Stimulated activated CD8-positive, alpha-beta memory T cell treated with anti-CD3 and anti-CD28 coated beads, Interleukin-4, amount 100 ng/mL, for 1 hour (primary cell): ENCODE measurements around the gene IFIT2.
"Not testable (repeated sequence)": the region's sequence is repeated elsewhere in the genome, so short reads cannot be mapped to it uniquely, and the experiment has no call there.

ENCODE experiments used
- DNase-seq, 2 donors: peaks; one replicate each; pipeline ENCODE4 v3.0.0-alpha.2; 2020; ENCODE audit warnings: low read depth in 2 of 2, low spot score in 1 of 2

Gene IFIT2

DNA sequence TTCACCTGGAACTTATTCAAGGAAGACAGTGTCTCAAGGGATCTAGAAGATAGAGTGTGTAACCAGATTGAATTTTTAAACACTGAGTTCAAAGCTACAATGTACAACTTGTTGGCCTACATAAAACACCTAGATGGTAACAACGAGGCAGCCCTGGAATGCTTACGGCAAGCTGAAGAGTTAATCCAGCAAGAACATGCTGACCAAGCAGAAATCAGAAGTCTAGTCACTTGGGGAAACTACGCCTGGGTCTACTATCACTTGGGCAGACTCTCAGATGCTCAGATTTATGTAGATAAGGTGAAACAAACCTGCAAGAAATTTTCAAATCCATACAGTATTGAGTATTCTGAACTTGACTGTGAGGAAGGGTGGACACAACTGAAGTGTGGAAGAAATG lies 36.9 kb downstream of the IFIT2 start:
- no peak for DNase-seq

DNA sequence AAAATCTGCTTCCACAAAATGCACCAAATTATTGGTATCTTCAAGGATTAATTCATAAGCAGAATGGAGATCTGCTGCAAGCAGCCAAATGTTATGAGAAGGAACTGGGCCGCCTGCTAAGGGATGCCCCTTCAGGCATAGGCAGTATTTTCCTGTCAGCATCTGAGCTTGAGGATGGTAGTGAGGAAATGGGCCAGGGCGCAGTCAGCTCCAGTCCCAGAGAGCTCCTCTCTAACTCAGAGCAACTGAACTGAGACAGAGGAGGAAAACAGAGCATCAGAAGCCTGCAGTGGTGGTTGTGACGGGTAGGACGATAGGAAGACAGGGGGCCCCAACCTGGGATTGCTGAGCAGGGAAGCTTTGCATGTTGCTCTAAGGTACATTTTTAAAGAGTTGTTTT lies 38.0 kb downstream of the IFIT2 start:
- no peak for DNase-seq

DNA sequence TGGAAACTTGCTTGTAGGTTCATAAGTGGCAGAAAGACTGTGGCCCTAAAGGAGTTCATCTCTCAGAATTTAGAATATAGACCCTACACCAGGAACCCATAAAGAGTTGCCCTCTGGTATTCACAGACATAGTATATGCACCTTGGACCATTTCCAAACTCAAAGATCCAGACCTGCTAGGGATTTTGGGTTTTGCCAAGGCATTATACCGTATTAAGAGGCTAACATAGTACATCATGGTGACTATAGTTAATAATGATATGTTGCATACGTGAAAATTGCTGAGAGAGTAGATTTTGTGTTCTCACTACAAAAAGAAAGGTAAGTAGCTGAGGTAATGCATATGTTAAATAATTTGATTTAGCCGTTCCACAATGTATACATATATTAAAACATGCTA lies 39.8 kb downstream of the IFIT2 start:
- DNase-seq = no peak

DNA sequence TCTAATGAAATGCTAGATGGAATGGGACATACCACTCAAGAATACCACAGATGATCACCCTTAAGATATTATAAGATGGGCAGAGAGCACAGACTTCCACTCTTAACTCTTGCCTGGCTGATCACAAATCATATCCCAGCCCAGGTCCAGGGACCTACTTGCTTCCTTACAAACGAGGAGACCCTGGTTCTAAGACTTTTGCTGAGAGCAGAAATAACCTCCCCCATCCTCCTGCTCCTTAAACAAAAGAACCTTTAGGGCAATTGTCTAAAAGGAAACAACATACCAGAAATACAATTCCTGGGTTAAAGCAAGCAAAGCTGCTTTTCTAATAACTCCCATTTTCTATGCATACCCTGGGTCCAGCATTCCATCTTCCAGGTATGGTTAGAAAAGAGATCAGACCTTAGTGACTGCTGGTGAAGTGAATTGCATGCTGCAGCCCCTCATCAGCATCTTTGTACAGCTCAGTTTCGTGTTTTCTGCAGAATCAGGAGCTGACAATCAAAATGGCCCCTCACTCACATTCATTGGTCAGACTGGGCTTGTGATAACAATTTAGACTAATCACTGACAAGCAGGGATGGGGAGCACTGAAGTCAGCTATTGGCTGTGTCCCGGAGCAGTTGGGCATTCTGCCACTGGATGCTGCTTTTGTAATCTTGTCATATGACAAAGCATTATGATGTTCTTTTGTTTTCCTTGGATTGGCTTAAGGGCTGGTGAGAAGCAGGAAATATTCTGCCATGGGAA lies 40.5 kb downstream of the IFIT2 start:
- DNase-seq = no peak

DNA sequence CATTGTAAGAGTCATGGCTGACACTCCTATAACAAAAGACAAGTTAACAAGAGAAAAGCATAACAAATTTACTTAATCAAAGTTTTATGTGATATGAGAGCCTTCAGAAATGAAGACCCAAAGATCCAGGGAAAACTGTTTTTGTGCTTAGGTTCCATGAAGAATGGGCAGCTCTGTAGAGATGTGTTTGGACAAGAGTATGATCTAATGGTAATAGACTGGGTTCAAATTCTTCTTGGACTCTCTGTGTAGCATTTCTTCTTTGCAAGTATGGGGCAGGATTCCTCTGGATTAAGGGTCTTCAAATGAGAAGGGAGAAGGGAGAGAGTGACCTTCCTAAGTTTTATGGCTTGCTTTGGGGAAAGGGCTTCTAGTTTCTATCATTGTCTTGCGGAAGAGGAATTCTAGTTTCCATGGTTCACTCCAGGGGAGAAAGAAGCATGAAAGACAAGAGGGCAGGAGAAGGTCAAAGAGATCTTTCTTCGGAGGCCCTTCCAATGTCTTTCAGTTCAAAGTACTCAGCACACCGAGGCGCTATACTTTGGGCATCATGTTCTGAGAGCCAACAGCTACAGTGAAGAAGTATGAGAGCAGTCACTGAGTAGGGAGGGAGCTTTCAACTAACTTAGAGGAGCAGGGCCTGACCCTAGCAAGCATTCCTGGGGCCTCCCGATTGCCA lies 41.4 kb downstream of the IFIT2 start:
- DNase-seq = no peak

DNA sequence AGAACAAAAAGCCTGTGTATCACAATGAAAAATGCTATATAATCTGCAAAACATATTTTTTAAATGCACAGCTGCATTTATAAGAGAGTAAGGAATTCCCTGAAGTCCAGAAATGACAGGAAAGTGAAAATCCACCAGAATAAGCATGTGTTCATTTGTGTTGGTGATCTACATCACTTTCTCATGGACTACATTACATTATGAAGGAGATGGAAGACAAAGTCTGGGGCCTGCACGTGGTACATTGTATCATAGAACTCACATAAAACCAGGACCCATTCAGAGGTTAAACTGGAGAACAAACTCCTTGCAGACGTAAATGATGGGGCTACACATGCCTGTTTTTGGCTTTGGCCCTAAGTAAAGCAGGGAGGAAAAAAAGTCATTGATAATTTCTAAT lies 42.3 kb downstream of the IFIT2 start:
- DNase-seq = no peak

DNA sequence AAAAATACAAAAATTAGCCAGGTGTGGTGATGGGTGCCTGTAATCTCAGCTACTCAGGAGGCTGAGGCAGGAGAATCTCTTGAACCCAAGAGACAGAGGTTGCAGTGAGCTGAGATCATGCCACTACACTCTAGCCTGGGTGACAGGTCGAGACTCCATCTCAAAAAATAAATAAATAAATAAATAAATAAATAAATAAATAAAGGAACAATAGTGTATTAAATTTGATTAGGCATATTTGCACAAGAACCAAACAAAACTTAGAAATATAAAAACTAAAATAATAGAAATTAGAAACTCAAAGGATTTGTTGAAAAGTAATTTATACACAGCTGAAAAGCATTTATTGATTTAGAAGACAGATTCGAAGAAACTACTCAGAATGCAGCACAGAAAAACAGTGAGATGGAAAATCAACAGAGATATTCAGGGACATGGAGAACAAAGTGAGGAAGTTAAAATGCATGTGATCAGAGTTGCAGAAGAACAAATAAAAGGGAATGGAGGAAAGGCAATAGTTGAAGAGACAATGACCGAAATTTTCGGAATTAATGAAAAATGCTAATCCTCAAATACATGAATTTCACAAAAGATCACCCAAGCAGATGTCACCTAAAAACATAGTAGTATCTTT lies 43.6 kb downstream of the IFIT2 start:
- DNase-seq = no peak

DNA sequence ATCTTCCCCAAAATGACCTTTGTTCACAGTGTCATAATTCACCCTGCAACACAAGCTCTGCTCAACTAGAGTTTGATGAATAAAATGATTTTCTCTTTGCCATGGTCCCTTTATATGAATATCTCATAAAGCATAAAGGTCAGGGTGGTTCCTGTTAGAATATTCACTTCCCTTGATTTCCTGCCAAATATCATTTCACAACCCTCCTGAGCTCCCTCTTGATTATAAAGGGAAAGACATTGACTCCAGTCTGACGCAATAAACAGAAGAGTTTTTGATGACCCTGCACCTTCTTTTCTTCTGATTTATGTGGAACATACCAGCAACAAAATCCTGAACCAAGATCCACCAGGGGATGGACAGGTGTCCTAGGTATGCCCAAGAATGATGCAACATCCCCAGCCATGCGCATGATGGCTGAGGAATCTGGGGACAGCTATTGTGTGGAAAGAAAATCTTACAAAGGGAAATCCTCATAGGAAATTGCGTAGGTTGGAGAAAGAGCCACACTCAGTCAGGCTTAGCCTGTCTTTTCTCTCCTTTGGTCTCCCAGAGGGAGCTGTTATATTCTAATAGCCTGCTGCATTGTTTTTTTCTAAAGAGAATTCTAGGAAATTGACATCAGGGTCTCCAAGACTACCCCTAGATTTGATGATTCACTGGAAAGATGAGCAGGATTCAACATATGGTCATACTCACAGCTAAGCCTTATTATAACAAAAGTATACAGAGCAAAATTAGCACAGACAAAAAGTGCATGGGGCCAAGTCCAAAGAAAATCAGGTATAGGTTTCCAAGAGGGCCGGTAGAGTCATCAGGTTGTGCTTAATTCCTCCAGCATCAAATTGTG lies 44.8 kb downstream of the IFIT2 start:
- no peak for DNase-seq

DNA sequence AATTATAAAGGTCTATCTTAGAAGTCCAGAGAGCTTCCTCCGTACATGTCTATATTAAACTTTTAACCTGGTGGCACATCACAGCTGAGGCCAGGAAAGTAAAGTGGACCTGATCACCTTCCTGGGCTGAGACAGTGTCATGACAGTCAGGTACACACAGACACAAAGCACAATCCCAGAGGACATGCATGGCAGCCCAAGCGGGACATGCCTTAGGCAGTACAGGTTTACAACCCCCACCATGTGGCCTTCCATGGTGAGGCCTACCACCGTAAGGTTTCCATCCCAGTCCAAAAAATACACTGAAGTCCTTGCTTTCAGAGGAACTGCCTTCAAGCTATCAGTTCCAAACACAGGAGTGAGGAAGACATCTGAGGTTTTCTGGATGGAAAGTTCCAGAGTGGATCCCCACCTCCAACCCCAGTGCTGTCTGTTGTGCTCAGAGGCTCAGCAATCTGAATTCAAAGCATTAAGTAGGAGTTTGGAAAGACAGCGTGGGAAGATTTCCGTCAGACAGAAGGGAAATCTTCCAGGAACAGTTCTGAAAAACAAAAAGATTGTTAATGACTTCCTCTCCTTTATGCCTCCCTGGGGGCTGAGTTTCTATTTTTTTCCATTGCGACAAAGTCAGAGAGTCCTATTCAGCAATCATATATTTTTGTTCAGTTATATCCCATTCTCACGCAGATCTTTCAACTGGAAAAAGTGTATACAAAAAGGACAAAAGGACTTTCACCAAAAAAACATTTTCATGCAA lies 46.0 kb downstream of the IFIT2 start:
- no peak for DNase-seq

DNA sequence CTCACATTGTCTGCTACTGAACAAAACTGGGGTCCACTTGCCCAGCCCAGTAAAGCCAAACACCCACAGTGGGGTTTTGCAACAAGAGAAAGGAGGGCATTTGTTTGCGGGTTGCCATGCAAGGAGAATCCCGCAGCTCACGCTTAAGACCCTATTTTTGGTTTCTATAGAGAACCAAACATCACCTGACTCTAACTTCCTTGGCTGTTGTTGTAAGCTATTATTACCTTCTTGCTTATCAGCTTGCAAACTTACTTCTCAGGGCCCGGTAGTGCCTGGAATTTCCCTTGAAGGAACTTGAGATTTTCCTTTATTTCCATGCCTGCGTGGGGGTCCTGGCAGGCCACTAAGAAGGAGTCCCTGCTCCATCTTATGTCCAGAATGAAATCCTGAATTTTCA lies 46.6 kb downstream of the IFIT2 start:
- no peak for DNase-seq

DNA sequence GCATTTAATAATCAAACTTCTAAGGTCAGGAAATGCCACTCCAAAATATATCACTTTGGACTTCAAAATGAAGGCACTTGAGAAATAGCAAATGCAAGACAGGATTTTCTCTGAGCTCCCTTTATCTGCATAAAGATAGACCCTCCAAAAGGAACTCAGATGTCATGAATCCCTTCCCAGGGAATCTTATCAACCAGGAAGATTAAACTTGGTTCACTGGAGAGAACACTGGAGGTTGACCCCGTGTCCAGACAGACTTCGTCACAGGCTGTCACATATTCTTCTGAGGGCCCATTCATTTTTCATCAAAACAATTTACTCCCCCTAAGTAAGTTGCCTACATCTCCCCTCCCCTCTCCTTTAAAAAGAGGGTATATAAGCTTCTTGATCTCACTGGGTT lies 47.1 kb downstream of the IFIT2 start:
- no peak for DNase-seq

DNA sequence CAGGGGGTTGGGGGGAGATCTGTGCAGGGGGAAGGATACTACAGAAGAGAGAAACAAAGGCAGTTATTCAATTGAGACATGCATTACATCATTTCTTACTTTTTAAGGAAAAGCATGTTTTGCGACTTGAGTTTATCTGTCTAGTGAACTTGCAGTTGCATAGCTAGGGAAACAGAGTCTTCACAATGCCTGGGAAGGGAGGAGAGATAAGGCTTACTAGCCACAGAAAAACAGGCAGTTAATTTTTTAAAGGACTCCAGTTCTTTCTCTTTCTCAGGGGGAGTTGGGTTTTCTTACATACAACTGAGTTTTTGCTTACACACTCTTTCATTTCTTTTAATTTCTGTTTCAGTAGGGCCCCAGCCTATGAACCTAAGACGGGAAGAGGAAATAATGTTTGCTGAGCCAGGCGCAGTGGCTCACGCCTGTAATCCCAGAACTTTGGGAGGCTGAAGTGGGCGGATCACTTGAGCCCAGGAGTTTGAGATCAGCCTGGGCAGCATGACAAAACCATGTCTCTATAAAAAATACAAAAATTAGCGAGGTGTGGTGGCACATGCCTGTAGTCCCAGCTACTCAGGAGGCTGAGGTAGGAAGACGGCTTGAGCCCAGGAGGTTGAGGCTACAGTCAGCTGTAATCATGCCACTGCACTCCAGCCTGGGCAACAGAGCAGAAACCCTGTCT lies 48.9 kb downstream of the IFIT2 start:
- not testable (repeated sequence) for DNase-seq

DNA sequence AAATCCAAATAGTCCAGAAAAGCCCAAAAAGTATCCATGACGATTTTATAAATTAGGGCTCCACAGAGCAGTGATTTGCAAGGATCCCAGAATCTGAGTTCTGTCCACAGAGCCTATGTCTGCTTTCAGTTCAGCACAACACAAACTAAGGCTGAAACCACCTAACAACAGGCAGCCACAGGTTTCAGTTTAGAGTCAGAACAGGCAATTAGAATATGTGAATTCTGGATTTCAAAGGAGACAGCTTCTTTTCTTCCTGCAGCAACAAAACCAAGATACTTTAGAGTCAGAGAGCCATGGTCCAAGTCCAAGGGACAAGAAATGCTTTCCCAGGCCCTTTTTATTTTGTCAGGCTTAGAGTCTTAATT lies 49.5 kb downstream of the IFIT2 start:
- no peak for DNase-seq

DNA sequence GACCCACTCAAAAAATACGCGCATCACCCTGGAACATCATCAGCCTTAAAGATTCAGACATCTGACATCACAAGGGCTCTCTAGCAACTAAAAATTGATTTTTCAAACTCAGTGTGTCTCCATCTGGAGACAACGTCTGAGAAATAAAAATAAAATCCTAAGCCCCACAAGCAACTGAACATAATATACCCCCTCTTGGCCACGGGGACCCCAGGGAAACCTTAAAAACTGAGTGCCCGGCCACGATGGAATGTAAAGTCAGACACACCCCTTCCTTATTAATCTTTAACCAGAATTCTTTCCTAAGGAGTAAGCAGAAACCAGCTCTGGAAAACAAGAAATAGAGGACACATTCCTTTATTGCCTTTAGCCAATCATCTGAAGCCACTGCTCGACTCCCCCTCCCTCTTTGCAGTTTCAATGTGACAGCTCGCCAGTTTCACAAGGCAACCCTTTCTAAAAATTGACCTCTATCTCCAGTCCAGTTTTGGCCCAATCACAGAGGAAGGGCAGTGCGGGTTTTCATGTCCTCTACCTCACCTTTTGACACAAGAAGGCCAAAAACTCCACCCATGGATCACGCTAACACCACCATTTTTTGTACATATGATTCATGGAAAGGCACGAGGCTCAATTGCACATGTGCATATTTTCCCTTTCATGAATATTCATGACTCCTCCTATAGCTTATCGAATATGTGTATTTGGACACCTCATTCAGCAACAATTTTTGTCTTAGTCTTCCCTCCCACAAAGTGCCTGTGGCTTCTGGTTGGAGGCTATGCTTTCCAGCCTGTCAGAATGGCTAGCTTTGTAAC lies 50.1 kb downstream of the IFIT2 start:
- no peak for DNase-seq

DNA sequence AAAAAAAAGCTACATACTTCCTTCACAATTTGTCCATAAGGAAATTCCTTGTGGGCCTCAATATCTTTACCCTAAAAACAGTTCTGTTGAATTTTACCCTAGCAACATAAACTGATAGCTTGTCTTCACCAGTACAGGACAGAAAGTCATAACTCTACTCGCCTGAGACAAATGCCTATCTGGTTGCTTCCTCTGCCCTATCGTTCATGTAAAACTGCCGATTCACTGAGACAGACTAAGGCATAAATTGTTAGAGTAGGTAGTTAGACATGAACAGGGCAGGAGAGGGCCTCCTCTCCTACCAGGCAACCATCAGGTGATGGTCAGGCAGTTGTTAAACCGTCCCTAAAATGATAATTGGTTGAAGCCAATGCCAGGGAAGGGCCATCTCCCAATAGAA lies 51.0 kb downstream of the IFIT2 start:
- DNase-seq = no peak

DNA sequence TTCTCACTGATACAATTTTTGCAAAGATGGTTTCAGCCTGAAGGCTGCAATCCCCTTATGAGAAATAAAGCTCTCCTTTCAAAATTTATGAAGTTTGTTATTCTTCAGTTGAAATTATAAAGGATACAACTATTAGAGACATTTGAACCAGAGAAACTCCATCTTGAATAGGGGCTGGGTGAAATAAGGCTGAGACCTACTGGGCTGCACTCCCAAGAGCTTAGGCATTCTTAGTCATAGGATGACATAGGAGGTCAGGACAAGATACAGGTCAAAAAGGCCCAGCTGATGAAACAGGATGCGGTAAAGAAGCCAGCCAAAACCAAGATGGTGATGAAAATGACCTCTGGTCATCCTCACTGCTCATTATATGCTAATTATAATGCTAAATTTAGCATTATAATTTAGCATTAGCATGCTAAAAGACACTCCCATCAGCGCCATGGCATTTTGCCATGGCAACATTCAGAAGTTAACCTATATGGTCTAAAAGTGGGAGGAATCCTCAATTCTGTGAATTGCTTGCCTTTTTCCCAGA lies 53.6 kb downstream of the IFIT2 start:
- DNase-seq = no peak

DNA sequence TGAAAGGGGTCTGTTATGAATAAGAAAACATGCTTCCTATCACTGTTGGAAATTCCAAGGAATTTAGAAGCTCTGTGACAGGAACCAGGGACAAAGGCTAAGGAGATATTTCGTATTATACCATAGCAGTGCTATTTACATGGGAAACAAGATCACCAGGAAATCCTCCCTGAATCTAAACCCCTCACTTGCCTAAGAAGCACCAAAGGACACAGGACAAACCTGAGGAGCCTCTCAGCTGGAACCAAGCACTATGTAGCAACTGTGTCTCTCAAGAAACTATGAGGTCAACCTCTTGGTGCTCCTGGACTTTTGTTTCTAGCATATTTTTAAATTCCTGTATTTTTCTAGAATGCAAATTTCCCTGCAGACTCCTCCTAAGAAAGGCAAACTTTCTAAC lies 55.2 kb downstream of the IFIT2 start:
- no peak for DNase-seq

DNA sequence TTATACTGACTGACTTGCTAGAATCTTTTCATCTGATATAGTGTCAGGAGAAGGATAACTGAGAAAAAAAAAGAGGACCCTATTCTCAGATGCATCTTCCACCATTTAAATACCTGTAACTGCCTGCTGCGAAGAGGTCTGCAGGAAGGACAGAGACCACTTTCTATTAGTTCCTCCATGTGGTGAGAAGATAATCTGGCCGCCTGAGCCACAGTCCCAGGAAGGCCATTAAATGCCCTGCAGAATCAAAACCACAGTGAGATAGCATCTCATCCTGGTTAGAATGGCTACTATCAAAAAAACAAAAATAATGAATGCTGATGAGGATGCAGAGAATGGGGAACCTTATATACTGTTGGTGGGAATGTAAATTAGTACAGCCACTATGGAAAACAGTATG lies 56.1 kb downstream of the IFIT2 start:
- DNase-seq = no peak
